Thyroid gland (tissue), 4 donors: ENCODE measurements around the gene SORCS2.

Experiments
- POLR2A ChIP-seq, 2 donors: fragments of 450-650 bp; IDR thresholded peaks; one replicate each; pipeline ENCODE4 v1.6.1; 2017; ENCODE audit warnings: antibody characterized with exemption in 2 of 2, mild to moderate bottlenecking in 2 of 2, moderate library complexity in 1 of 2
- TF ChIP-seq, protein P1 (sequence below), 6 experiments: fragments of 200-600 bp in 3 of 6; fragments of 450-650 bp in 3 of 6; sonication (generic) in 3 of 6; IDR thresholded peaks; one replicate each; pipeline ENCODE4 v1.5.1; 2016 to 2019; ENCODE audit warnings: antibody characterized with exemption in 6 of 6, mild to moderate bottlenecking in 2 of 6, inconsistent platforms in 1 of 6, moderate library complexity in 1 of 6

DNA sequence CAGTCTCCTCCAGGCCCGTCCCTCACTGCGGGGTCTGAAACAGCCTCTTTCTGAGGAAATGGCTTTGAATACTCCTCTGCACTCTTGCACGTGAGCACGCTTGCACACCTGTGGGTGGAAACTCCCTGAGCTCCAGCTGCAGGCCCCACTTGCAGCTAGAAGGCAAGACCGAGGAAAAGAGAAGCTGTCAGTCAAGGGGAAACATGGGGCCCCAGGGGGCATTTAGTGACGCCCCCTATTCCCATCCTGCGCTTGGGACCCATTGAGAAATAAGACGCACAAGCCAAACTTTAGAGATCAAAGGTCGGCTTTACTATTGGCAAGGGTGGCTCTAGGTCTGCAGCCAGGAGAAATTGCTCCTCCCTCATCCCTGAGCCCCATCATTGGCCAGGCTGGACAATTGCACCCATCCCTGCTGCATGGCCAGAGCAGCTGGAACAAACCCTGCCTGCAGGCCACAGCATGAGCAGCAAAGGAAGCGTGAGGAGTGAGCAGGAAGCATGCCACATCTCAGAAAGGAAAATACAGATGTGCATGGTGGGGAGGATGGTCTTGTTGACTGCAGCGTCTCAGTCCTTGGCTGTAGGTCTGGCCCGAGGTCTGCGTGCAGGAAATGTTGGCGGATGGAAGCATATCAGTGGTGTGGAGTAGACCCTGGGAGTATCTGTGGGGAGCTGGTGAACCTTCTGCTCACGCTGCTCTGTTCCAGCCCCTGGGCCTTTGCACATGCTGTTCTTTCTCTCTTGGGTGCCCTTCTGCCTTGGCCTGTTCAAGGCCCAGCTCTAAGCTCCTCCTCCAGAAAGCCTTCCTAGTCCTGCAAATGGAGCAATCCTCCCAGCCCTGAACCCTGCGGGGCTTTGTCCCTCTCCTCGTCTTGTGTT lies 148.5 kb downstream of the SORCS2 start:
- TF ChIP-seq, protein P1, sequence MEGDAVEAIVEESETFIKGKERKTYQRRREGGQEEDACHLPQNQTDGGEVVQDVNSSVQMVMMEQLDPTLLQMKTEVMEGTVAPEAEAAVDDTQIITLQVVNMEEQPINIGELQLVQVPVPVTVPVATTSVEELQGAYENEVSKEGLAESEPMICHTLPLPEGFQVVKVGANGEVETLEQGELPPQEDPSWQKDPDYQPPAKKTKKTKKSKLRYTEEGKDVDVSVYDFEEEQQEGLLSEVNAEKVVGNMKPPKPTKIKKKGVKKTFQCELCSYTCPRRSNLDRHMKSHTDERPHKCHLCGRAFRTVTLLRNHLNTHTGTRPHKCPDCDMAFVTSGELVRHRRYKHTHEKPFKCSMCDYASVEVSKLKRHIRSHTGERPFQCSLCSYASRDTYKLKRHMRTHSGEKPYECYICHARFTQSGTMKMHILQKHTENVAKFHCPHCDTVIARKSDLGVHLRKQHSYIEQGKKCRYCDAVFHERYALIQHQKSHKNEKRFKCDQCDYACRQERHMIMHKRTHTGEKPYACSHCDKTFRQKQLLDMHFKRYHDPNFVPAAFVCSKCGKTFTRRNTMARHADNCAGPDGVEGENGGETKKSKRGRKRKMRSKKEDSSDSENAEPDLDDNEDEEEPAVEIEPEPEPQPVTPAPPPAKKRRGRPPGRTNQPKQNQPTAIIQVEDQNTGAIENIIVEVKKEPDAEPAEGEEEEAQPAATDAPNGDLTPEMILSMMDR (IDR thresholded peaks at IDR 0.05), result no peak
- no peak for TF ChIP-seq POLR2A (IDR thresholded peaks at IDR 0.05)
